HG03342 (cell line): Measurements from ENCODE around the gene GAMT.

Source experiments
- ATAC-seq: cut with Tn5 transposase; IDR thresholded peaks from one replicate; pipeline ENCODE4 v1.9.1; 2021; ENCODE audit warnings: mild to moderate bottlenecking, moderate library complexity; ENCODE audit not compliant: unreplicated experiment

The GAMT gene

GRCh38 chr19:1387684-1388636 lies 13.4 kb downstream of the GAMT start:
- ATAC-seq, result no peak

GRCh38 chr19:1386945-1387683 lies 14.2 kb downstream of the GAMT start:
- ATAC-seq, result no peak

GRCh38 chr19:1385816-1386215 lies 15.5 kb downstream of the GAMT start:
- ATAC-seq, result no peak

- ATAC-seq, result no peak
Observed at GRCh38 chr19:1384478-1385110, 16.7 kb downstream of the GAMT start.

- no peak for ATAC-seq
Observed at GRCh38 chr19:1384085-1384462, 17.3 kb downstream of the GAMT start.

- ATAC-seq, result peak; percentile 62
Observed at GRCh38 chr19:1383312-1384084, 17.8 kb downstream of the GAMT start, which contains the start of gene NDUFS7. Gene NDUFS7, plus strand, starts transcription at chr19:1383907. Its CDS starts 20 bp downstream, at chr19:1383927.

- ATAC-seq, result no peak
Observed at GRCh38 chr19:1383017-1383311, 18.4 kb downstream of the GAMT start.

- no peak for ATAC-seq
Observed at GRCh38 chr19:1382250-1382649, 19.1 kb downstream of the GAMT start.

GRCh38 chr19:1379961-1380489 lies 21.3 kb downstream of the GAMT start:
- ATAC-seq, result no peak

GRCh38 chr19:1379126-1379905 lies 22.0 kb downstream of the GAMT start:
- no peak for ATAC-seq

- ATAC-seq, result no peak
Observed at GRCh38 chr19:1377965-1378785, 23.2 kb downstream of the GAMT start.

GRCh38 chr19:1377176-1377964 lies 24.0 kb downstream of the GAMT start:
- no peak for ATAC-seq

- ATAC-seq, result no peak
Observed at GRCh38 chr19:1376415-1376805, 24.9 kb downstream of the GAMT start.

- no peak for ATAC-seq
Observed at GRCh38 chr19:1374250-1374577, 27.1 kb downstream of the GAMT start.

- ATAC-seq, result no peak
Observed at GRCh38 chr19:1373534-1374249, 27.6 kb downstream of the GAMT start.

- ATAC-seq, result no peak
Observed at GRCh38 chr19:1373042-1373533, 28.3 kb downstream of the GAMT start.

GRCh38 chr19:1370579-1371361 lies 30.6 kb downstream of the GAMT start:
- ATAC-seq, result no peak
